Transverse colon (tissue), 4 donors: ENCODE measurements around the gene AKAP9. TPM values are rescaled to one million over a fixed set of nuclear protein-coding genes. Genes with fewer than 3 reads are reported as not detected.

Source experiments
- DNase-seq: peaks from one replicate; pipeline ENCODE4 v3.0.0-alpha.2; 2019
- H3K27ac ChIP-seq, 4 donors: fragments of 200-600 bp; sonication (generic); 2 replicates each; pipeline ENCODE4 v1.5.1; 2016 to 2018; ENCODE audit warnings: inconsistent platforms in 4 of 4
- H3K27me3 ChIP-seq: fragments of 200-600 bp; sonication (generic); 2 replicates; pipeline ENCODE4 v1.5.1; 2017; ENCODE audit warnings: inconsistent platforms
- H3K36me3 ChIP-seq, 4 donors: fragments of 200-600 bp; sonication (generic); 2 replicates each; pipeline ENCODE4 v1.5.1; 2017 to 2019; ENCODE audit warnings: inconsistent platforms in 4 of 4
- H3K4me1 ChIP-seq, 4 donors: fragments of 200-600 bp; sonication (generic); 2 replicates each; pipeline ENCODE4 v1.5.1; 2017 to 2020; ENCODE audit warnings: inconsistent platforms in 4 of 4
- H3K4me3 ChIP-seq, 4 donors: fragments of 200-600 bp; sonication (generic); 1 replicate in 1 of 4; 2 replicates in 3 of 4; pipeline versions ENCODE4 v1.5.1 to v1.6.1; 2017 to 2019; ENCODE audit warnings: inconsistent platforms in 4 of 4
- H3K9me3 ChIP-seq, 2 donors: fragments of 200-600 bp; sonication (generic); 2 replicates each; pipeline ENCODE4 v1.5.1; 2017 to 2019; ENCODE audit warnings: inconsistent platforms in 2 of 2
- CTCF ChIP-seq, 5 experiments: fragments of 200-600 bp in 3 of 5; fragments of 450-650 bp in 2 of 5; sonication (generic) in 3 of 5; IDR thresholded peaks; 1 replicate in 2 of 5; 2 replicates in 3 of 5; pipeline ENCODE4 v1.5.1; 2016 to 2017; ENCODE audit warnings: antibody characterized with exemption in 5 of 5, inconsistent platforms in 3 of 5, mild to moderate bottlenecking in 2 of 5, moderate library complexity in 1 of 5
- EP300 ChIP-seq: sonication (generic); formaldehyde crosslinking; IDR thresholded peaks from one replicate; pipeline ENCODE4 v1.6.1; 2017; ENCODE audit warnings: antibody characterized with exemption, low read depth
- POLR2A ChIP-seq: fragments of 450-650 bp; IDR thresholded peaks from one replicate; pipeline ENCODE4 v1.6.1; 2016; ENCODE audit warnings: antibody characterized with exemption, mild to moderate bottlenecking, moderate library complexity
- POLR2AphosphoS5 ChIP-seq, 3 donors: sonication (generic); formaldehyde crosslinking; IDR thresholded peaks; one replicate each; pipeline ENCODE4 v1.6.1; 2016; ENCODE audit warnings: antibody characterized with exemption in 3 of 3
- WGBS, 2 donors: methylation state at CpG; one replicate each; pipeline ENCODE4 v1.1.5; 2018; ENCODE audit warnings: low coverage in 1 of 2; 5-methylcytosine and 5-hydroxymethylcytosine counted together
- in situ Hi-C, 4 donors: fragments of 200-750 bp; cut with MboI; loops; one replicate each; pipeline versions ENCODE4 v1.15.0 to v1.15.1; 2017; ENCODE audit warnings: low sequenced_read_pairs in 3 of 4, low pct_ligation_motif_present in 1 of 4, low pct_unique_long_range_greater_than_20kb in 1 of 4
- intact Hi-C: fragments of 100-400 bp; cut with DNase I; formaldehyde crosslinking; loops from one replicate; pipeline ENCODE4 v1.15.1; 2023; ENCODE audit warnings: low total_unique reads
- total RNA-seq, 4 donors: library from RNA; depleted of rRNA; stranded (reverse); fragments of >200 nt; gene quantifications; one replicate each; pipeline ENCODE4 v1.1.0, GENCODE V29; 2016

Gene AKAP9
- total RNA-seq, 4 donors from 2014 or later = 203 to 262 (median 234) TPM

DNA sequence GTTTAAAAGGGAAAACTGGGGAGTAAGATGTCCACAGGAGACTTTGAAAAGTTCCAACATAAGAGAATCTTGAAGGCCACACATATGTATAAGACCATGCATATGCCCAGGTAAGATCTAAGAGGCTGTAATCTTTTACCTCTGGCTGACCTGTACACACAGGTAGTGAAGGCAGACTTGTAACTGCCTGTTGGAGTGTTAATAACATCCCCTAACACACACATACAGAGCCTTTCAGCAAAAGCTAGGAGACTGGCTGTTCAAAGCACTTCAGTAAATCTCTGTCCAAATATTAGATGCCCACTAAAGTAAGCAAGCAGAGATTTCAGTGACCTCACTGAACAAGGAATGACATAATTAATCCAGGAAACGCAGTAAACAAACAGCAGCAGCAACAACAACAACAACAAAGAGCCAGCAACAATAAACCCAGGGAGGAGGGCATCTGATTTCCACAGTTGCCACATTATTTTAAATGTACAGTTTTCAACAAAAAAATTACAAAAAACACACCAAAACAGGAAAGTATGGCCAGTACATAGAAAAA lies 178.6 kb downstream of the AKAP9 start:
- WGBS, 2 donors = 85% methylated on average over 1 of the region's 1 CpG; no CpG with 5 or more reads in 1 of the 2 donors
- intact Hi-C loops (no loop called here), in situ Hi-C loops (no loop called here)
- H3K36me3 ChIP-seq = peaks cover 0 to 46% (median 13%) of the 10 kb centered on the region in 4 donors
- no peak for TF ChIP-seq EP300
- no peaks in the 10 kb centered on the region for H3K9me3 ChIP-seq
- H3K27ac ChIP-seq = no peak overlapping the region
- H3K4me3 ChIP-seq = no peak overlapping the region
- no peaks in the 10 kb centered on the region for H3K27me3 ChIP-seq
- H3K4me1 ChIP-seq = no peaks in the 10 kb centered on the region
- DNase-seq = no peak

DNA sequence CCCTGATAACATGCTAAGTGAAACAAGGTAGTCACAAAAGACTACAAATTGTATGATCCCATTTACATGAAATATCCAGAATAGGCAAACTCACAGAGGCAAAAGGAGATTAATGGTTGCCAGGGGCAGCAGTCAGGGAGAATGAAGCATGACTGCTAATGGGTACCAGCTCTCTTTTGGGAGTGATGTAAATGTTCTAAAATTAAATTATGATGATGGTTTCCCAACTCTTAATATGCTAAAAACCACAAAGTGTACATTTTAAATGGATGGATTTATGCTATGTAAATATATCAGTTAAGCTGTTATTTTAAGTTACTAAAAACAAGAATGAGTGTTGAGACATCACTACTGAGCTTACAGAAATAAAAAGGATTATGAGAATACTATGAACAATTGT lies 181.0 kb downstream of the AKAP9 start:
- Histone ChIP-seq H3K4me3 (no peak overlapping the region), H3K9me3 (no peaks in the 10 kb centered on the region), H3K27me3 (no peaks in the 10 kb centered on the region), H3K27ac (no peak overlapping the region), H3K36me3 (peaks cover 0 to 58% (median 15%) of the 10 kb centered on the region in 4 donors), H3K4me1 (no peaks in the 10 kb centered on the region)
- intact Hi-C loops = no loop called here
- no peak for DNase-seq
- in situ Hi-C loops = no loop called here
- no peak for TF ChIP-seq CTCF (IDR thresholded peaks at IDR 0.05)
- no peak for TF ChIP-seq POLR2A
- no peak for TF ChIP-seq EP300
- TF ChIP-seq POLR2AphosphoS5 (IDR thresholded peaks at IDR 0.05) = no peak

- in situ Hi-C loops = no loop called here
- Histone ChIP-seq H3K4me3 (no peak overlapping the region), H3K27ac (no peak overlapping the region), H3K36me3 (peaks cover 0 to 21% (median 3%) of the 10 kb centered on the region in 4 donors), H3K9me3 (no peaks in the 10 kb centered on the region), H3K27me3 (no peaks in the 10 kb centered on the region), H3K4me1 (peaks cover 11 to 28% (median 14%) of the 10 kb centered on the region in 4 donors)
- DNase-seq = no peak
- intact Hi-C loops = no loop called here
- TF ChIP-seq EP300 (no peak), POLR2AphosphoS5 (IDR thresholded peaks at IDR 0.05) (no peak), POLR2A (no peak), CTCF (IDR thresholded peaks at IDR 0.05) (no peak)
- WGBS, 2 donors = 85 to 90% methylated on average over 5 of the region's 5 CpGs
These were observed 190.4 kb downstream of the AKAP9 start for GRCh38 chr7:92131093-92131492.

GRCh38 chr7:92131764-92132330 lies 191.2 kb downstream of the AKAP9 start:
- H3K4me1 ChIP-seq = peaks cover 11 to 28% (median 14%) of the 10 kb centered on the region in 4 donors
- H3K9me3 ChIP-seq = no peaks in the 10 kb centered on the region
- intact Hi-C loops (no loop called here), in situ Hi-C loops (no loop called here)
- WGBS, 2 donors = 48 to 58% methylated on average over 4 of the region's 4 CpGs
- H3K4me3 ChIP-seq = no peak overlapping the region
- no peak overlapping the region for H3K27ac ChIP-seq
- TF ChIP-seq CTCF (IDR thresholded peaks at IDR 0.05) = no peak
- peaks cover 0 to 14% (median 3%) of the 10 kb centered on the region in 4 donors for H3K36me3 ChIP-seq
- no peaks in the 10 kb centered on the region for H3K27me3 ChIP-seq
- DNase-seq = no peak
